SU-DHL-6 (cell line): ENCODE results near the gene UQCR10.

Experiments used
- H2AFZ ChIP-seq: fragments of 200-600 bp; sonication (generic); 2 replicates; pipeline ENCODE4 v1.6.1; 2014; ENCODE audit warnings: low read depth, mild to moderate bottlenecking, moderate library complexity, mixed read lengths, antibody characterized with exemption, low read length; ENCODE audit not compliant: severe bottlenecking
- H3F3A ChIP-seq: fragments of 200-600 bp; shearing (Covaris generic); 2 replicates; pipeline ENCODE4 v1.6.0; 2016; ENCODE audit warnings: antibody characterized with exemption, mild to moderate bottlenecking; ENCODE audit not compliant: insufficient read depth
- H3K27ac ChIP-seq: fragments of 200-600 bp; sonication (generic); 2 replicates; pipeline ENCODE4 v1.5.1; 2016; ENCODE audit warnings: low read depth, mild to moderate bottlenecking, low read length, moderate library complexity, mixed read lengths
- H3K27me3 ChIP-seq: fragments of 200-600 bp; sonication (generic), shearing (Covaris generic); 2 replicates; pipeline ENCODE4 v1.6.0; 2014; ENCODE audit warnings: mild to moderate bottlenecking, low read length
- H3K36me3 ChIP-seq: fragments of 200-600 bp; sonication (generic); 2 replicates; pipeline ENCODE4 v1.6.1; 2014; ENCODE audit warnings: mild to moderate bottlenecking, low read length, mixed read lengths
- H3K4me2 ChIP-seq: fragments of 300-600, 200-600 bp; shearing (Covaris generic), sonication (generic); 2 replicates; pipeline ENCODE4 v1.6.0; 2014; ENCODE audit warnings: low read length, low read depth, mild to moderate bottlenecking; ENCODE audit not compliant: poor library complexity, severe bottlenecking
- H3K4me3 ChIP-seq: fragments of 200-600 bp; sonication (generic); 2 replicates; pipeline ENCODE4 v1.5.1; 2014; ENCODE audit warnings: antibody characterized with exemption, low read length, mild to moderate bottlenecking, mixed read lengths; ENCODE audit not compliant: insufficient read depth, poor library complexity, severe bottlenecking
- H3K79me2 ChIP-seq: fragments of 200-600 bp; sonication (generic); 2 replicates; pipeline ENCODE4 v1.6.1; 2014; ENCODE audit warnings: mild to moderate bottlenecking, low read length, moderate library complexity; ENCODE audit not compliant: insufficient read depth
- H3K9ac ChIP-seq: fragments of 200-600 bp; sonication (generic); 2 replicates; pipeline ENCODE4 v1.7.0; 2014; ENCODE audit warnings: mild to moderate bottlenecking, low read length
- H3K9me2 ChIP-seq: fragments of 200-600 bp; sonication (generic); replicated peaks from 2 replicates; pipeline ENCODE4 v1.6.1; 2014; ENCODE audit warnings: low read length; ENCODE audit not compliant: insufficient read depth
- H3K9me3 ChIP-seq: fragments of 200-600 bp; sonication (generic); 2 replicates; pipeline ENCODE4 v1.6.1; 2014; ENCODE audit warnings: low read length, mixed read lengths; ENCODE audit not compliant: insufficient read depth
- H4K20me1 ChIP-seq: fragments of 200-600 bp; sonication (generic); 2 replicates; pipeline ENCODE4 v1.6.1; 2014; ENCODE audit warnings: low read depth, mild to moderate bottlenecking, antibody characterized with exemption, low read length, moderate library complexity, mixed read lengths
- EZH2phosphoT487 ChIP-seq: fragments of 200-600 bp; sonication (generic), shearing (Covaris generic); conservative IDR thresholded peaks from 2 replicates; pipeline ENCODE4 v1.6.1; 2018; ENCODE audit warnings: mild to moderate bottlenecking, antibody characterized with exemption, low read length, moderate library complexity, mixed read lengths
- TF ChIP-seq, protein P1 (sequence below): fragments of 200-600 bp; sonication (generic); IDR thresholded peaks from one replicate; pipeline ENCODE4 v1.5.1; 2017; ENCODE audit warnings: antibody characterized with exemption, mild to moderate bottlenecking, low read length, moderate library complexity; ENCODE audit not compliant: insufficient read depth, poor library complexity, severe bottlenecking

Gene UQCR10

GRCh38 chr22:29814003-29814402, 46.8 kb downstream of the UQCR10 start:
- no peak for TF ChIP-seq EZH2phosphoT487
- TF ChIP-seq, protein P1, sequence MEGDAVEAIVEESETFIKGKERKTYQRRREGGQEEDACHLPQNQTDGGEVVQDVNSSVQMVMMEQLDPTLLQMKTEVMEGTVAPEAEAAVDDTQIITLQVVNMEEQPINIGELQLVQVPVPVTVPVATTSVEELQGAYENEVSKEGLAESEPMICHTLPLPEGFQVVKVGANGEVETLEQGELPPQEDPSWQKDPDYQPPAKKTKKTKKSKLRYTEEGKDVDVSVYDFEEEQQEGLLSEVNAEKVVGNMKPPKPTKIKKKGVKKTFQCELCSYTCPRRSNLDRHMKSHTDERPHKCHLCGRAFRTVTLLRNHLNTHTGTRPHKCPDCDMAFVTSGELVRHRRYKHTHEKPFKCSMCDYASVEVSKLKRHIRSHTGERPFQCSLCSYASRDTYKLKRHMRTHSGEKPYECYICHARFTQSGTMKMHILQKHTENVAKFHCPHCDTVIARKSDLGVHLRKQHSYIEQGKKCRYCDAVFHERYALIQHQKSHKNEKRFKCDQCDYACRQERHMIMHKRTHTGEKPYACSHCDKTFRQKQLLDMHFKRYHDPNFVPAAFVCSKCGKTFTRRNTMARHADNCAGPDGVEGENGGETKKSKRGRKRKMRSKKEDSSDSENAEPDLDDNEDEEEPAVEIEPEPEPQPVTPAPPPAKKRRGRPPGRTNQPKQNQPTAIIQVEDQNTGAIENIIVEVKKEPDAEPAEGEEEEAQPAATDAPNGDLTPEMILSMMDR = no peak
- no peak overlapping the region for H3K9ac ChIP-seq
- H3K36me3 ChIP-seq = peaks cover 4% of the 10 kb centered on the region; the same call in 1 of the 2 replicates
- H3K27ac ChIP-seq = no peak overlapping the region
- no peaks in the 10 kb centered on the region for H3K27me3 ChIP-seq
- H3K9me2 ChIP-seq = no peaks in the 10 kb centered on the region
- no peak overlapping the region for H3K4me2 ChIP-seq
- H3K4me3 ChIP-seq = no peak overlapping the region
- H2AFZ ChIP-seq = no peak overlapping the region
- H3K9me3 ChIP-seq = no peaks in the 10 kb centered on the region
- no peaks in the 10 kb centered on the region for H3K79me2 ChIP-seq
- H3F3A ChIP-seq = no peaks in the 10 kb centered on the region
- no peaks in the 10 kb centered on the region for H4K20me1 ChIP-seq

- Histone ChIP-seq H3K27me3 (no peaks in the 10 kb centered on the region), H3K9me2 (no peaks in the 10 kb centered on the region), H3F3A (no peaks in the 10 kb centered on the region), H3K4me3 (no peak overlapping the region), H4K20me1 (no peaks in the 10 kb centered on the region), H3K36me3 (peaks cover 4% of the 10 kb centered on the region; the same call in 1 of the 2 replicates), H3K9me3 (no peaks in the 10 kb centered on the region), H3K9ac (no peak overlapping the region), H3K4me2 (no peak overlapping the region), H2AFZ (no peak overlapping the region), H3K79me2 (no peaks in the 10 kb centered on the region), H3K27ac (no peak overlapping the region)
- no peak for TF ChIP-seq EZH2phosphoT487
- TF ChIP-seq, protein P1 = no peak
Measured at GRCh38 chr22:29815580-29815979, 48.4 kb downstream of the UQCR10 start.

DNA sequence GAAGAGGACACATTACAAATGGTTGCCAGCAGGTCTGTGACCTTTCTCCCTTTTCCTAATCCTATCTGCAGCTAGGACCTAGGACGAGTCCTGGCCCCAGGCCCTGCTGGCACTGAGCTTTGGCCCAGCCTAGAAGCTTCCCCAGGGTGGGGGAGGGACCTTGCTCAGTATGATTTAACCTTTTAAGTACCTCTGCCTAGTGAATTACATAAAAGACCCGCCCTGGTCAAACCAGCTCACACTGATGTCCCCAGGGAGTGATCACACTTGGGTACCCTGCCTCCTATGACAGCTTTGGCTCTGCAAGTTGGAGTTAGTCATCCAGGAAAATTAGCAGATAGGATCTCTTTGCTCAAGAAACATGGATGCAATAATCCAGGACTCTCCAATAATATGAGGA, 49.0 kb downstream of the UQCR10 start:
- H3K36me3 ChIP-seq = peaks cover 4% of the 10 kb centered on the region; the same call in 1 of the 2 replicates
- H3K27me3 ChIP-seq = no peaks in the 10 kb centered on the region
- H4K20me1 ChIP-seq = no peaks in the 10 kb centered on the region
- no peaks in the 10 kb centered on the region for H3K9me3 ChIP-seq
- H3K27ac ChIP-seq = no peak overlapping the region
- H3K4me3 ChIP-seq = no peak overlapping the region
- no peaks in the 10 kb centered on the region for H3K79me2 ChIP-seq
- no peak overlapping the region for H3K9ac ChIP-seq
- H3K4me2 ChIP-seq = no peak overlapping the region
- H3K9me2 ChIP-seq = no peaks in the 10 kb centered on the region
- H3F3A ChIP-seq = no peaks in the 10 kb centered on the region
- TF ChIP-seq EZH2phosphoT487 = no peak
- TF ChIP-seq, protein P1 = no peak
- H2AFZ ChIP-seq = no peak overlapping the region
